ENCODE results near the gene S100A11. TPM values are rescaled to one million over a fixed set of nuclear protein-coding genes. Genes with fewer than 3 reads are reported as not detected.

Gene S100A11
- total RNA-seq = 348 and 669 TPM in 2 replicates

DNA sequence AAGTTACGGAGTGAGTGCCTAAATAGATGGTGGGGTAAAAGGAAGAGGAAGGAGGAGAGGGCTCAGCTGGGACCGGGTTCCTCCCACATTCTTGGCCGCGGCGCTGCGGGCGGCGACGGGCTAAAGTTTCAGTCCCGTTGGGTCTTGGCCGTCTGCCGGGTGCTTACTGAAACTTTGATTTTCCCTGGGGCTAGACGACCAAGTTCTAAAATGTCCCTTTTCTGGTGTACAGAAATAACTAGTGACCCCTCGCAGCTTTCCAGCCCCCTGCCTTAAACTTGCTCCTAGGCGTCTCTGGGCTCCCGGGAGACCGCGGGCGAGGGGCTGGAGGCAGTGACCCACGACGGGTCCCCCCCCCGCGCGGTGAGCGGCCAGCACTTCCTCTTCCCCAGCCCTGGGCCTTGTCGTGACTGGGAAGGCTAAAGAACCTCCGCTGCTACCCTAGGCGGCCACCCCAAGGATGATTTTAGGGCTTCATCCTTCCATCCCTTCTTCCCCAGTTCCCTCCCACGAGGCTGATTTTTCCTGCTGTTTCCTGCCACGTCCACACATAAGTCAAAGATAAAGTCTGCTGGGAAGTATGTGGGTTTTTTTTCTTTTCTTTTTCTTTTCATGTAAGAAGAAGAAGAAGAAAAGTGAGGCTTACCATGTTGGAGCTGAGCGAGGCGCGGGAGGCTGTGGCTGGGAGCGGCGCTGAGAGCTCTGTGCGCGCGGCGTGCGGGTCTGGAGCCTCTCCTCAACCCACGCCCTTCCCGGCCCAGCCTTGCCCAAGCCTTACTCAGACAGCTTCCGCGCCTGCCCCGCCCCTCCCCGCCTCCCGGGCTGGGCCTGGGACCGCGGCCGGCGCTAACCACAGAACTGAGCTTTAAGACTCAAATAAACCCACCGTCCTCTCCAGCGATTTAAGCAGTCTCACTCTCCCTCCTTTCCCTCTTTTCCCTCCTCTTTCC is at the start of gene S100A11:
TSS of gene S100A11 (minus strand) at position 738 of the 950 bp plus-strand sequence. CDS start at position 649, 89 bp downstream.

DNA sequence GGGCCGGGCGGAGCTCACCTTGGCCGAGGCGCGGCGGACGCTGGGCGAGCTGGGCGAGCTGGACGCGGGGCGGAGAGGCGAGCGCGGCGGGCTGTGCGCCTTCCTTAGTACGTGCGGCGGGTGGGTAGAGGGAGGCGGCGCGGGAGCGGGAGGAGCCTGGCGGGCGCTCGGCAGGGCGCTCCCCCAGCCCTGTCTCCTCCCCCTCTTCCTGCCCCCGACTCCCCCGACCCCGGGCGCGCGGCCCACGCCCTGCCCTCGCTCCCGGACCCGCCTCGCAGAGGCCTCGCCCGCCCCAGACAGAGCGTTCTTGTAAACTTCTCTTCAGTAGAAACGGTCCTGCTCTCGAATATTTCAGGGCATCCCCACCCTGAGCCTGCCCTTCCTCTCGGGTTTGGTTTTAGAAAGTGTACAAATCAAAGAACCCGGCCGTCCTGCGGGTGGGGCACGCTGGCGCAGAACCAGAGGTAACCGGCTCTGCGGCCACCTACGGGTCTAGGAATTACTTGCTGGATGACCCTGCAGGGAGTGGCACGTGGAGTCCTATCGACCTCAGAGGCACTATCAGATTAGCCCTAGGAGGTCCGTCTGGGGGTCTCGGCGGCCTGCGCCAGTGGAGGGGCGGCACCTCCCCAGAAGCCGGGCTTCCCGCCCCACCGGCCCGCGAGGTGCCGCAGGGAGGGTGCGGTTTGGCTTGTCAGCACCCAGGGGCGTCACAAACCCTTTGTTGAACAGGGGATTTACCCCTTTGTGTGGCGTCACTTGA is 42.9 kb downstream of the S100A11 start, which contains the start of gene S100A10:
TSS of gene S100A10 (minus strand) at position 126 of the 763 bp plus-strand sequence. CDS start 7,629 bp downstream, outside the sequence.

Small RNA genes lying within 50 kb of the gene (small RNA-seq; reads per million reads assigned to genes)
- gene SPTLC1P4 = not detected

Other genes starting within 250 kb of the S100A11 start
- gene TDRKH, start 246.5 kb downstream of the S100A11 start, total RNA-seq = 2.4 and 4.8 TPM in 2 replicates
- not detected in 2 replicates for gene LINGO4, start 231.6 kb downstream of the S100A11 start, total RNA-seq
- gene RORC, start 205.2 kb downstream of the S100A11 start, total RNA-seq = not detected in 2 replicates
- gene C2CD4D, start 197.2 kb downstream of the S100A11 start, total RNA-seq = under 0.01 and 0.33 TPM in 2 replicates
- not detected in 2 replicates for gene THEM5, start 183.3 kb downstream of the S100A11 start, total RNA-seq
- gene THEM4, start 127.5 kb downstream of the S100A11 start, total RNA-seq = 8.9 and 13.3 TPM in 2 replicates
- gene S100A10, start 43.1 kb downstream of the S100A11 start, total RNA-seq = 455 and 612 TPM in 2 replicates
- gene TCHHL1, start 52.1 kb upstream of the S100A11 start, total RNA-seq = not detected in 2 replicates
- gene TCHH, start 78.4 kb upstream of the S100A11 start, total RNA-seq = 0.11 and 0.39 TPM in 2 replicates
- not detected in 2 replicates for gene RPTN, start 122.2 kb upstream of the S100A11 start, total RNA-seq
- gene HRNR, start 187.2 kb upstream of the S100A11 start, total RNA-seq = not detected in 2 replicates